Astrocyte (in vitro differentiated cells and primary cell): ENCODE data around the gene ASGR2.

Experiments used
- CTCF ChIP-seq: IDR thresholded peaks from 2 replicates; pipeline ENCODE4 v1.5.1; 2011; ENCODE audit warnings: low read depth, mild to moderate bottlenecking, inconsistent platforms, low read length, moderate library complexity; ENCODE audit not compliant: insufficient read depth
- EZH2 ChIP-seq: IDR thresholded peaks from 2 replicates; pipeline ENCODE4 v1.6.1; 2012; ENCODE audit warnings: mild to moderate bottlenecking, low read length, inconsistent platforms; ENCODE audit not compliant: insufficient read depth

GRCh38 chr17:7112510-7113108 lies 2.0 kb downstream of the ASGR2 start:
- TF ChIP-seq CTCF (no peak), EZH2 (no peak)
